ENCODE results near the gene PSMA5. TPM values are rescaled to one million over a fixed set of nuclear protein-coding genes. Genes with fewer than 3 reads are reported as not detected.

PSMA5 gene
- total and polyA plus RNA-seq, 2 of the 13 experiments (the other 11 are each of a cell fraction or from before 2014, with no cell fraction given), result 140 to 169 TPM

DNA sequence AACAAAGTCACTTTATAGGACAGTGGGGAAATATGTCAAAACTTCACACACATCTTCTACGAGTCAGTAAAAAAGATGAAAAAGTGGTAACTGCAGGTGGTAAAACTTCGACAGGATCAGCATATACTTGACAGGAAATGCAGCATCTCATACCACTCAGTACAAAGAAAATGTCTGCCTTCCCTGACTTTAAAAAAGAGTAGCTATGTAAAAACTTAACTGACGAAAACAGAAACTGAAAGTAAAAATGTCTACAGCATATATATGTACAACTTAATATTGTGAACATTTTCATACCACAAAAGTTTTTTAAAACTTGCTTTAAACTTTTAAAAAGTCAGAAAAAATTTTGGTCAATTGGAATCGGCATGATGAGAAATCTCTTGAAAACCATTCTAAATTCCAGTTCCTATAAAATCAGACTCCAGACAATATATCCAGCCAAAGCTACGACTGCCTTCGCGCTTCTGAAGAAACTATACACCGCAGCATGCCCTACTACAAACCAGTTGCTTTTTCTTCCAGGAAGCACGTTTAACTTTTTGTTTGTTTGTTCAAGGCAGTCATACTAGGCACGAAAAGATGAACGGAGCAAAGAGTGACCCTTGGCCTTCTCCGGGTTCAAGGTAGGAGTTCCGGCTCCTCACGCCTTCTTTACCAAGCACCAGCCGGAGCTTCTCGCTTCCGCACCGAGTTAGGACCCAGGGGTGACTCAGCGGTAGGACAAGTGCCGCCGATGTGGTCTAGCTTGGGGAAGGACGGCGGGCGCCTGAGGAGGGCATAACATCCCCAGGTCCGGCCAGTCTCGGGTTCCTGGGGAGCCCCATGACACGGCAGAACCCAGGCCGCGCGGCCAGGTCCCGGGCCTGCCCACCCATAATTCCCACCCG is 612 bp downstream of the PSMA5 start (continued):
- TF ChIP-seq, protein P1, sequence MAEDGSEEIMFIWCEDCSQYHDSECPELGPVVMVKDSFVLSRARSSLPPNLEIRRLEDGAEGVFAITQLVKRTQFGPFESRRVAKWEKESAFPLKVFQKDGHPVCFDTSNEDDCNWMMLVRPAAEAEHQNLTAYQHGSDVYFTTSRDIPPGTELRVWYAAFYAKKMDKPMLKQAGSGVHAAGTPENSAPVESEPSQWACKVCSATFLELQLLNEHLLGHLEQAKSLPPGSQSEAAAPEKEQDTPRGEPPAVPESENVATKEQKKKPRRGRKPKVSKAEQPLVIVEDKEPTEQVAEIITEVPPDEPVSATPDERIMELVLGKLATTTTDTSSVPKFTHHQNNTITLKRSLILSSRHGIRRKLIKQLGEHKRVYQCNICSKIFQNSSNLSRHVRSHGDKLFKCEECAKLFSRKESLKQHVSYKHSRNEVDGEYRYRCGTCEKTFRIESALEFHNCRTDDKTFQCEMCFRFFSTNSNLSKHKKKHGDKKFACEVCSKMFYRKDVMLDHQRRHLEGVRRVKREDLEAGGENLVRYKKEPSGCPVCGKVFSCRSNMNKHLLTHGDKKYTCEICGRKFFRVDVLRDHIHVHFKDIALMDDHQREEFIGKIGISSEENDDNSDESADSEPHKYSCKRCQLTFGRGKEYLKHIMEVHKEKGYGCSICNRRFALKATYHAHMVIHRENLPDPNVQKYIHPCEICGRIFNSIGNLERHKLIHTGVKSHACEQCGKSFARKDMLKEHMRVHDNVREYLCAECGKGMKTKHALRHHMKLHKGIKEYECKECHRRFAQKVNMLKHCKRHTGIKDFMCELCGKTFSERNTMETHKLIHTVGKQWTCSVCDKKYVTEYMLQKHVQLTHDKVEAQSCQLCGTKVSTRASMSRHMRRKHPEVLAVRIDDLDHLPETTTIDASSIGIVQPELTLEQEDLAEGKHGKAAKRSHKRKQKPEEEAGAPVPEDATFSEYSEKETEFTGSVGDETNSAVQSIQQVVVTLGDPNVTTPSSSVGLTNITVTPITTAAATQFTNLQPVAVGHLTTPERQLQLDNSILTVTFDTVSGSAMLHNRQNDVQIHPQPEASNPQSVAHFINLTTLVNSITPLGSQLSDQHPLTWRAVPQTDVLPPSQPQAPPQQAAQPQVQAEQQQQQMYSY (CRISPR knock-in tag; IDR thresholded peaks at IDR 0.05), result 0 out of 2 replicates have a peak, but pooled peaks have one; percentile 21
- TF ChIP-seq ETV5 (CRISPR knock-in tag; IDR thresholded peaks at IDR 0.05; ENCODE audit: borderline replicate concordance) (peak; percentile 57; the same call in 1 of the 2 replicates), ZNF563 (CRISPR knock-in tag; IDR thresholded peaks at IDR 0.05) (0 out of 2 replicates have a peak, but pooled peaks have one; percentile 70), CBX2 (IDR thresholded peaks at IDR 0.05; ENCODE audit: low read depth, low read length) (no peak), CBX2 (CRISPR knock-in tag; IDR thresholded peaks at IDR 0.05; ENCODE audit: low read depth) (no peak), RBAK (CRISPR knock-in tag; IDR thresholded peaks at IDR 0.05) (no peak), ZNF839 (CRISPR knock-in tag; IDR thresholded peaks at IDR 0.05; ENCODE audit: borderline replicate concordance) (no peak), ZNF724P (CRISPR knock-in tag; IDR thresholded peaks at IDR 0.05; ENCODE audit: borderline replicate concordance) (0 out of 2 replicates have a peak, but pooled peaks have one; percentile 35), SIN3A (IDR thresholded peaks at IDR 0.05; ENCODE audit: borderline replicate concordance, low read depth, low read length) (peak; percentile 70; the same call in 1 of the 2 replicates), SRSF4 (IDR thresholded peaks at IDR 0.05; ENCODE audit: low read depth, low read length, poor library complexity, severe bottlenecking) (no peak), TOPORS (CRISPR knock-in tag; IDR thresholded peaks at IDR 0.05) (no peak), SRY (CRISPR knock-in tag; IDR thresholded peaks at IDR 0.05) (0 out of 2 replicates have a peak, but pooled peaks have one; percentile 21), RXRB (CRISPR knock-in tag; IDR thresholded peaks at IDR 0.05; ENCODE audit: borderline replicate concordance) (no peak), ZNF350 (CRISPR knock-in tag; IDR thresholded peaks at IDR 0.05; ENCODE audit: borderline replicate concordance, low read depth) (no peak)
- TF ChIP-seq, protein P2, sequence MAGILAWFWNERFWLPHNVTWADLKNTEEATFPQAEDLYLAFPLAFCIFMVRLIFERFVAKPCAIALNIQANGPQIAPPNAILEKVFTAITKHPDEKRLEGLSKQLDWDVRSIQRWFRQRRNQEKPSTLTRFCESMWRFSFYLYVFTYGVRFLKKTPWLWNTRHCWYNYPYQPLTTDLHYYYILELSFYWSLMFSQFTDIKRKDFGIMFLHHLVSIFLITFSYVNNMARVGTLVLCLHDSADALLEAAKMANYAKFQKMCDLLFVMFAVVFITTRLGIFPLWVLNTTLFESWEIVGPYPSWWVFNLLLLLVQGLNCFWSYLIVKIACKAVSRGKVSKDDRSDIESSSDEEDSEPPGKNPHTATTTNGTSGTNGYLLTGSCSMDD (CRISPR knock-in tag; IDR thresholded peaks at IDR 0.05), result no peak
- TF ChIP-seq, protein P3, sequence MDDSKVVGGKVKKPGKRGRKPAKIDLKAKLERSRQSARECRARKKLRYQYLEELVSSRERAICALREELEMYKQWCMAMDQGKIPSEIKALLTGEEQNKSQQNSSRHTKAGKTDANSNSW (CRISPR knock-in tag; IDR thresholded peaks at IDR 0.05; ENCODE audit: borderline replicate concordance), result peak; percentile 20; the same call in 1 of the 2 replicates
- TF ChIP-seq, protein P4, sequence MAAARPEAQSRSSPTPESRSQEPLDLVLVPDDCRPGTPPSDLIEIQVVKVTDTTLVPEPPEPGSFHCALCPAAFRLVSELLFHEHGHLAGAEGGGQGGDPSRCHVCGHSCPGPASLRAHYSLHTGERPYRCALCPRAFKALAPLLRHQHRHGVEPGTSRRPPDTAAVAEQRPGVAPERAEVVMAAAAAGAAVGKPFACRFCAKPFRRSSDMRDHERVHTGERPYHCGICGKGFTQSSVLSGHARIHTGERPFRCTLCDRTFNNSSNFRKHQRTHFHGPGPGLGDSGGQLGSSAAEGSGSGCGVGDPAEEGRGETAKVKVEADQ (CRISPR knock-in tag; IDR thresholded peaks at IDR 0.05; ENCODE audit: borderline replicate concordance), result no peak
- TF ChIP-seq, protein P5, sequence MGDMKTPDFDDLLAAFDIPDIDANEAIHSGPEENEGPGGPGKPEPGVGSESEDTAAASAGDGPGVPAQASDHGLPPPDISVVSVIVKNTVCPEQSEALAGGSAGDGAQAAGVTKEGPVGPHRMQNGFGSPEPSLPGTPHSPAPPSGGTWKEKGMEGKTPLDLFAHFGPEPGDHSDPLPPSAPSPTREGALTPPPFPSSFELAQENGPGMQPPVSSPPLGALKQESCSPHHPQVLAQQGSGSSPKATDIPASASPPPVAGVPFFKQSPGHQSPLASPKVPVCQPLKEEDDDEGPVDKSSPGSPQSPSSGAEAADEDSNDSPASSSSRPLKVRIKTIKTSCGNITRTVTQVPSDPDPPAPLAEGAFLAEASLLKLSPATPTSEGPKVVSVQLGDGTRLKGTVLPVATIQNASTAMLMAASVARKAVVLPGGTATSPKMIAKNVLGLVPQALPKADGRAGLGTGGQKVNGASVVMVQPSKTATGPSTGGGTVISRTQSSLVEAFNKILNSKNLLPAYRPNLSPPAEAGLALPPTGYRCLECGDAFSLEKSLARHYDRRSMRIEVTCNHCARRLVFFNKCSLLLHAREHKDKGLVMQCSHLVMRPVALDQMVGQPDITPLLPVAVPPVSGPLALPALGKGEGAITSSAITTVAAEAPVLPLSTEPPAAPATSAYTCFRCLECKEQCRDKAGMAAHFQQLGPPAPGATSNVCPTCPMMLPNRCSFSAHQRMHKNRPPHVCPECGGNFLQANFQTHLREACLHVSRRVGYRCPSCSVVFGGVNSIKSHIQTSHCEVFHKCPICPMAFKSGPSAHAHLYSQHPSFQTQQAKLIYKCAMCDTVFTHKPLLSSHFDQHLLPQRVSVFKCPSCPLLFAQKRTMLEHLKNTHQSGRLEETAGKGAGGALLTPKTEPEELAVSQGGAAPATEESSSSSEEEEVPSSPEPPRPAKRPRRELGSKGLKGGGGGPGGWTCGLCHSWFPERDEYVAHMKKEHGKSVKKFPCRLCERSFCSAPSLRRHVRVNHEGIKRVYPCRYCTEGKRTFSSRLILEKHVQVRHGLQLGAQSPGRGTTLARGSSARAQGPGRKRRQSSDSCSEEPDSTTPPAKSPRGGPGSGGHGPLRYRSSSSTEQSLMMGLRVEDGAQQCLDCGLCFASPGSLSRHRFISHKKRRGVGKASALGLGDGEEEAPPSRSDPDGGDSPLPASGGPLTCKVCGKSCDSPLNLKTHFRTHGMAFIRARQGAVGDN (CRISPR knock-in tag; IDR thresholded peaks at IDR 0.05), result no peak
